KMS-11 (cell line): ENCODE measurements around the gene ZNF609.
A peak's percentile ranks its signal among the peaks of the same experiment; 100 is the strongest.

Experiments
- H2AFZ ChIP-seq: fragments of 200-600 bp; sonication (generic); 2 replicates; pipeline ENCODE4 v1.6.1; 2016; ENCODE audit warnings: antibody characterized with exemption, mixed run types, low read depth
- H3K27ac ChIP-seq: fragments of 200-600 bp; sonication (generic); 2 replicates; pipeline ENCODE4 v1.6.1; 2016; ENCODE audit warnings: mild to moderate bottlenecking, mixed run types
- H3K27me3 ChIP-seq: fragments of 200-600 bp; sonication (generic); 2 replicates; pipeline ENCODE4 v1.6.1; 2017; ENCODE audit warnings: mild to moderate bottlenecking, low read depth, mixed run types, moderate library complexity; ENCODE audit not compliant: insufficient read depth
- H3K36me3 ChIP-seq: fragments of 200-600 bp; sonication (generic); 2 replicates; pipeline ENCODE4 v1.6.1; 2017; ENCODE audit warnings: mild to moderate bottlenecking, mixed run types; ENCODE audit not compliant: insufficient read depth
- H3K4me1 ChIP-seq: fragments of 200-600 bp; sonication (generic); 2 replicates; pipeline ENCODE4 v1.6.1; 2016; ENCODE audit warnings: mild to moderate bottlenecking, low read depth, mixed run types; ENCODE audit not compliant: poor library complexity, severe bottlenecking
- H3K4me2 ChIP-seq: fragments of 200-600 bp; sonication (generic); 2 replicates; pipeline ENCODE4 v1.7.0; 2016; ENCODE audit warnings: mild to moderate bottlenecking, mixed run types
- H3K4me3 ChIP-seq: fragments of 200-600 bp; sonication (generic); IDR thresholded peaks from 2 replicates; pipeline ENCODE4 v1.6.1; 2017; ENCODE audit warnings: low read depth, low read length, mixed read lengths; ENCODE audit not compliant: insufficient read depth
- H3K79me2 ChIP-seq: fragments of 200-600 bp; sonication (generic); 2 replicates; pipeline ENCODE4 v1.6.1; 2016; ENCODE audit warnings: low read depth, mixed run types; ENCODE audit not compliant: insufficient read depth
- H3K9ac ChIP-seq: fragments of 200-600 bp; sonication (generic); 2 replicates; pipeline ENCODE4 v1.6.1; 2016; ENCODE audit warnings: mild to moderate bottlenecking, mixed run types
- H4K20me1 ChIP-seq: fragments of 200-600 bp; sonication (generic); 2 replicates; pipeline ENCODE4 v1.6.1; 2016; ENCODE audit warnings: mild to moderate bottlenecking, mixed run types; ENCODE audit not compliant: insufficient read depth
- TF ChIP-seq, protein P1 (sequence below): fragments of 200-600 bp; sonication (generic); conservative IDR thresholded peaks from 2 replicates; pipeline ENCODE4 v1.6.1; 2017; ENCODE audit warnings: low read depth, mild to moderate bottlenecking, antibody characterized with exemption, low read length, moderate library complexity, mixed read lengths

The ZNF609 gene

DNA sequence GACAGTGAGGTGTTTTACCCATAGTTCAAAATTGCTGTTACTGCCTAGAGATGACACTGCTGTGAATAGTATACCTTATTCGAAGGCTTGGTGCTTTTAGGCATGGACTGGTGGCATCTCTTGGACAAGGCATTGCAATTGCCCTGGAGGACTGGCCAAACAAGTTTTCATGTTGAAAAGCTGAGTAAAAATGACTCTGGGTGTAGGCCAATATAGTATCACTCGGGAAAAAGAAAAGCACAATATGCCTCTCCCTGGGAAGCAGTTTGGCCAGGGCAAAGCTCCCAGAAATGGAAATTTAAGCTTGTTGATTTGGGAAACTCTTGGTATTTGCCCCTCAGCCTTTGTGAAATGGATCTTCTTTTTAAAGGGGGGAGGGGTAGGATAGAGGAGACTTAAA is 54.8 kb downstream of the ZNF609 start:
- Histone ChIP-seq H3K4me2 (no peak overlapping the region), H3K4me1 (peaks cover 64% of the 10 kb centered on the region), H3K27me3 (no peaks in the 10 kb centered on the region), H2AFZ (no peak overlapping the region), H3K27ac (no peak overlapping the region), H3K4me3 (no peak overlapping the region), H3K9ac (no peak overlapping the region), H3K36me3 (no peaks in the 10 kb centered on the region), H3K79me2 (peaks cover 80% of the 10 kb centered on the region), H4K20me1 (peaks cover 5% of the 10 kb centered on the region; the same call in 1 of the 2 replicates)
- TF ChIP-seq, protein P1, sequence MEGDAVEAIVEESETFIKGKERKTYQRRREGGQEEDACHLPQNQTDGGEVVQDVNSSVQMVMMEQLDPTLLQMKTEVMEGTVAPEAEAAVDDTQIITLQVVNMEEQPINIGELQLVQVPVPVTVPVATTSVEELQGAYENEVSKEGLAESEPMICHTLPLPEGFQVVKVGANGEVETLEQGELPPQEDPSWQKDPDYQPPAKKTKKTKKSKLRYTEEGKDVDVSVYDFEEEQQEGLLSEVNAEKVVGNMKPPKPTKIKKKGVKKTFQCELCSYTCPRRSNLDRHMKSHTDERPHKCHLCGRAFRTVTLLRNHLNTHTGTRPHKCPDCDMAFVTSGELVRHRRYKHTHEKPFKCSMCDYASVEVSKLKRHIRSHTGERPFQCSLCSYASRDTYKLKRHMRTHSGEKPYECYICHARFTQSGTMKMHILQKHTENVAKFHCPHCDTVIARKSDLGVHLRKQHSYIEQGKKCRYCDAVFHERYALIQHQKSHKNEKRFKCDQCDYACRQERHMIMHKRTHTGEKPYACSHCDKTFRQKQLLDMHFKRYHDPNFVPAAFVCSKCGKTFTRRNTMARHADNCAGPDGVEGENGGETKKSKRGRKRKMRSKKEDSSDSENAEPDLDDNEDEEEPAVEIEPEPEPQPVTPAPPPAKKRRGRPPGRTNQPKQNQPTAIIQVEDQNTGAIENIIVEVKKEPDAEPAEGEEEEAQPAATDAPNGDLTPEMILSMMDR = no peak

DNA sequence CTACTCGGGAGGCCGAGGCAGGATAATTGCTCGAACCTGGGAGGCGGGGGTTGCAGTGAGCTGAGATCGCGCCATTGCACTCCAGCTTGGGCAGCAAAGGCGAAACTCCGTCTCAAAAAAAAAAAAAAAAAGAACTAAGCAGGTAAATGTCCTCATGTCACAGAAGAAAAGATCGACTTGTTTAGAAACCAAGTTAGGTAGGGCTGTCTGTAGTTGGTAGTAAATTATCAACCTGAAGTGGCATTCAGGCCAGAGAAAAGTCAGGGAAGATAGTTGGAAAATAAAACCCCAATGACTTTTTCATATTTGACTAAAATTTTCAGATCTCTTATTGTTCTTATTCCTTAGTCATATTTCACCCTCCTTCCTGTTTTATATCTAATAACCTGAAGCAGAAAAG is 55.4 kb downstream of the ZNF609 start:
- H3K4me1 ChIP-seq = peaks cover 64% of the 10 kb centered on the region
- no peaks in the 10 kb centered on the region for H3K27me3 ChIP-seq
- TF ChIP-seq, protein P1 = no peak
- H3K4me3 ChIP-seq = no peak overlapping the region
- no peak overlapping the region for H3K4me2 ChIP-seq
- peaks cover 5% of the 10 kb centered on the region; the same call in 1 of the 2 replicates for H4K20me1 ChIP-seq
- peaks cover 81% of the 10 kb centered on the region for H3K79me2 ChIP-seq
- no peak overlapping the region for H3K27ac ChIP-seq
- H2AFZ ChIP-seq = no peak overlapping the region
- H3K9ac ChIP-seq = no peak overlapping the region
- no peaks in the 10 kb centered on the region for H3K36me3 ChIP-seq

DNA sequence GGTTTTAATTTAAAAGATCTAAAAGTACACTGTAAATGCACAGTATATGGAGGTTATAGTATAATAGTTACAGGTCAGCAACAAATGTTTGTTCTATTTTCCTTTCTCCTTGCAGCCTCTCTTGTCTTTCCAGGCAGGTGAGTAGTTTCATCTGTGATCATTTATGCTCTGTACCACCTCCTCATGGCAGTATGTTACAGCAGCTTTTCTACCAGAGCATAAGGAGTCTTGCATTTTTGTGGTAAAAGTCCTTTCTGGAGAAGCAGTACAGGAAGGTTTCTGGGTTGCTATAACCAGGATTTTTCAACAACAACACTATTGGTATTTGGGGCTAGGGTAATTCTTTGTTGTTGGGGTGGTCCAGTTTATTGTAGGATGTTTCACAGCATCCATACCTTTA is 59.5 kb downstream of the ZNF609 start:
- Histone ChIP-seq H3K4me3 (no peak overlapping the region), H2AFZ (no peak overlapping the region), H3K36me3 (no peaks in the 10 kb centered on the region), H3K9ac (no peak overlapping the region), H3K27ac (no peak overlapping the region), H4K20me1 (peaks cover 9% of the 10 kb centered on the region; the same call in 1 of the 2 replicates), H3K79me2 (peaks cover 83% of the 10 kb centered on the region), H3K4me2 (no peak overlapping the region), H3K4me1 (peaks cover 68% of the 10 kb centered on the region), H3K27me3 (no peaks in the 10 kb centered on the region)
- TF ChIP-seq, protein P1 = no peak

DNA sequence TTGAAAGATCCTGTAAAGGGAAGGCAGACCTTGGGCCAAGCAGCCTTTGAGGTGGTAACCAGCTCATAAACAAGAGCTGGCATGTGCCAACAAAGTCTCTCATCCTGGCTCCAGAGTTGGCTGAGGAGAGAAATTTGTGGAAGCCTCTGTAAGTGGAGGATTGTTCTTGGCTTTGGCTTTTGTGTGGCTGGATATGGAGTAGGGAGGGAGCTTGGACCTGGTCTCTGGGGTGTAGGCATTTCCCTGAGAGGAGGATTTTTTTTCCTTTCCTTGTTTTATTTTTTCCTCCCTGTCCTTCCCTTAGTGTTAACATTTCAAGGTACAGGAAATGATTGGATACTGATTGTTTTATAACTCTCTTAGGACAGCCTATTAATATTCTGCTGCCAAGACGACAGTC is 60.8 kb downstream of the ZNF609 start:
- Histone ChIP-seq H3K4me2 (peak overlapping the region; percentile 62), H3K4me1 (peaks cover 79% of the 10 kb centered on the region), H4K20me1 (peaks cover 9% of the 10 kb centered on the region; the same call in 1 of the 2 replicates), H3K36me3 (no peaks in the 10 kb centered on the region), H3K9ac (no peak overlapping the region), H3K27ac (peak overlapping the region; percentile 50; the same call in 1 of the 2 replicates), H3K4me3 (no peak overlapping the region), H2AFZ (no peak overlapping the region), H3K27me3 (no peaks in the 10 kb centered on the region), H3K79me2 (peaks cover 89% of the 10 kb centered on the region)
- TF ChIP-seq, protein P1 = no peak
